GM19395 (cell line): ENCODE measurements around the gene DCAF8.

Experiments used
- ATAC-seq: cut with Tn5 transposase; IDR thresholded peaks from one replicate; pipeline ENCODE4 v1.9.1; 2021; ENCODE audit warnings: mild to moderate bottlenecking, moderate library complexity; ENCODE audit not compliant: unreplicated experiment

Gene DCAF8

DNA sequence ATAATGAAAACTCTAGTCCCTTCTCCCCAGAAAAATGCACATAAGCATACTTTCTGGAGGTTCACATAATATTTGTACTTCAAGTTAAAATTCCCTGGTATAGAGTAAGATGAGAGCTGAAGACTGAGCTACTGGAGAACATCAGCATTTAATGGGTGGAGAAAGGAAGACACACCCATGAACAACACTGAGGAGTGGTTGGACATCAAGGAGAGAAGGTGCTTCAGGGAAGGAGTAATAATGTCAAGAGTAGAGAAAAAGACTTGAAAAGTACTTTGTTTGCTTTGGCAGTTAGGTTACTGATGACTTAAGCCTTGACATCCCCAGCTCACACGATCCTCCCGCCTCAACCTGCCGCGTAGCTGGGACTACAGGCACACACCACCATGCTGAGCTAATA is 35.3 kb downstream of the DCAF8 start:
- ATAC-seq = no peak

DNA sequence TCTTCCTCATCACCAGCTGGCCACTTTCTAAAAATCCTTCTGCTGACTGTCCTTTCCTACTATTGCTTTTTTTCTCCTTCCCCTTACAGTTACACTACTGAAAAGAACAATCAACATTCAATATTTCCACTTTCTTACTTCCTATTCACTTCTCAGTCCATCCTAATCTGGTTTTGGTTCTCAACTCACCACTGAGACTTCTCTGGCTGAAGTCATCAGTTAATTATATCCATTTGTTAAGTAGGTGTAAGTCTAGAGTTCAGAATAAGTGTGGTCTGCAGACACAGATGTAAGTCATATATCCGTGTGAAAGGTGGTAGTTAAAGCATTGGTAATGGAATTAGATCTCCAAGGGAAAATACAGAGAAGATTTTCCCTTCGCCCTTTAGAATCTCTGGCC is 35.7 kb downstream of the DCAF8 start:
- ATAC-seq = no peak

DNA sequence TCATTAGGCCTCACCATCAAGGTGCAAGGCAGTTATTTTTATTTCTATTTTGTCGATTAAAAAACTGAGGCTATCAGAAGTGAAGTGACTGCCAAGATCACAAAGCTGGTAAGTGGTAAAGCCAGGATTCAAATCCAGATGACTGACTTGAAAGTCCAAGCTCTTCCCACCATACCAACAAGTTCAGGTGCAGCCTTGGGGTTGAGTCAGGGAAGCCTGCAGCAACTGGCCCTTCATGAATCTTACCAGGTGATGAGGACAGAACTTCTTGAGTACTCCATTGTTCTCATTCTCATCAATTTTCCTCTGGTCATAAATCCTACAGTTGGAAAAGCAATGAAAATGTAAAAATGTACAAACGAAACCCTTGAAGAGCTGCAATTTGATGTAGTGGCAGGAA is 37.0 kb downstream of the DCAF8 start:
- no peak for ATAC-seq

DNA sequence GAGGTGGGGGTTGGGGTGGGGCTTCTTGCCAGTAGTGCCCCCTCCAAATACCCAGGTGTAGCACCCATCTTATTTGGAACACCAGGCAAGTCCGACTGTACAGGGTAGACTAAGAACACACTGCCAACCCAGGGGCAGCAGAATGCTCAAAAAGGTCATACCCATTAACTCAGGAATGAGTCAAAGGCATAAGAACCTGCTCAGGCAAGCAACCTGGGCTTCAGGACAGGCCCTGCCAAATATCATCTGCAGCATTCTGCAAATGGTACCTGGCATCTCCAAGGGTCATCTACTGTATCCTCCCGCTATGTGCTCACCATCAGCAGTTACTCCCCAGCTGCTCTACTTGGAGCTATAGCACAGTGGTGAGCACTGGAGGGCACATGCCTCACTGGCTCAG is 37.7 kb downstream of the DCAF8 start:
- no peak for ATAC-seq

DNA sequence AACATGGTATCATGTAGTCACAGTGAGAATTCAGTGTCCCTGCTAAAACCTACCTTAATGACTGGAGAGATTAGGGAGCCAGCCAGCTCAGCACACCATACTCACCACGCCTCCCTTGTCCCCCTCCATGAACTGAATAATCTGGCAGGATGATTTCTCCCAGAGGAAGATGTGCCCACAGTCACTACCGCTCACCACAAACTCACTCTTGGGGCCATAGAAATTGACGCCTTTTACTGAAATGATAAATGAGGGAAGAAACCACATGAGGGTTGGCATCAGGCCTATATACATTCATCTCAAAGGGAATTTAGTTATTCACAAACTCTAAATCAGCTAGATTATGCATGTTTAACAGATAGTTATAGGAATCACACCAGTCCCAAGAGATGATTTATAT is 39.8 kb downstream of the DCAF8 start:
- ATAC-seq = no peak

DNA sequence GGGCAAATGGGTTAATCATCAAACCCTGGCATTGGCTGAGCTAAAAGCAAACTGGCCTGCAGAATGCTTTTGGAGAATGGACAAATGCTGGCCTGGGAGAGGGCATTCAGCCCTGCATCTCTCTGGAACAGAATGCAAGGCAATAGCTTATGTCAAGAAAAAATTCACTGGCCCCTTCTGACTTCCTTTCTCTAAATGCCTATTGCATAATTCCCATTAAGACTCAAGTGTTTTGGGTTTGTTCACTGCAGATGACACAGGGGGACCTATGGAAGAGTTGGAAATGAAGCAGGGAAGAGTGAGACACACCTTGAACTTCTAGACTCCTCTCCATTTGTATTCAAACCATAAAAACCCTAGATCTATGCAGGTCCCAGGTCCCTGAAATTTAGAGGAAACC is 41.3 kb downstream of the DCAF8 start:
- ATAC-seq = no peak

DNA sequence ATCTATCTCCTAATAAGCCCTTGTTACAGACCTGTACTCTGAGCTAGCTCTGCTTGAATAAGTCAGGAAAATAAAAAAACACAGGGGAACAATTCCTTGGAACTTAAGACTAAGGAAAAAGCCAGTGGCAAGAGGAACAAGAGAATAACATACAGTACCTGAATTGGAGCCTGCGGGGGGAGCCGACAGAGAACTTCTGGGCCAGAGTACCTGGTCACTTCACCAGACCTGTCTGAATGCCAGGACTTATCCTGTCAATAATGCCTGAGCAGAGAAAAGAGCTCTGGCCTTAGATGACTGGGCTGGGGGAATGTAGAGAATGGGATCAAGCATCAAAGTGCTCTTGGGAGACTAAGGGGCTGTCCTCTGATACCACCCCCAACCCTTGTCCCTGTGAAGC is 42.0 kb downstream of the DCAF8 start:
- ATAC-seq = no peak

DNA sequence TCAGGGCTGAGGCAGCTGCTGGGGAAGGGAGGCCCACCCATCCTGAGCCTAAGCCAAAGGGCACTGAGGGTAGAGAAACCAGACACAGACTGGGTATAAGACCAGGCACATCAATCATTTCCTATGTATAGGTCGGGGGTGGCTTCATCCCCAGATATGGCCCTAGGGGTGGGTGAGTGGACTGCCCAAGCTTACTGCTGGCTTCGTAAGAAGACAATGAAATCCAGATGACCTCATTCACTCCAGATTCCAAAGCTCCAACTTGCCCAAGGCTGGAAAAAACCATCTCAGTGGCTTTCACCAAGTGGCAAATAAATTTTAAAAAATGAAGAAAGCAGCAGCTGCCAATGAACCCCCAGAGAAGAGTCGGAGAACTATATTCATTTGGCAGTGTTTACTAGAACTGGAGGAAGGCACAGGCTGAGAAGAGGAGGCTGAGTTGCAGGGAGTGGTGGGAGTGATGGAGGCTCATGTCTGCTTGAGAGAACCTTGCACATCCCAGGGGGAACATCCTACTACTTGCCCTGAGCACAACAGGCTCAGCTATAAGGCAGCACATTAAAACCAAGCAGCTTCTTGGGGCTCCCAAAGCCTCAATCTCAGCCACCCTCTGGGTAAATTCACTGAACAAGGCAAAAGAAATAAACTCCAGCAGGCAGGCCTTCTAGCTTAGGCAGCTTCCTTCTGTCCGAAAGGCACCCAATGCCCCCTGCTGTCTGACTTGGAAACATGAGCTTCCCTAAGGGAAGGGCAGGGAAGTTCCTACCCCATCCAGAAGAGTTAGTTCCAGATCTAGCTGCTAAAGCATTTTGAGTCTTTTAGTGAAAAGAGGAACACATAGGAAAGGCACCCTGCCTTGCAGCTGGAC is 43.1 kb downstream of the DCAF8 start:
- ATAC-seq = no peak

DNA sequence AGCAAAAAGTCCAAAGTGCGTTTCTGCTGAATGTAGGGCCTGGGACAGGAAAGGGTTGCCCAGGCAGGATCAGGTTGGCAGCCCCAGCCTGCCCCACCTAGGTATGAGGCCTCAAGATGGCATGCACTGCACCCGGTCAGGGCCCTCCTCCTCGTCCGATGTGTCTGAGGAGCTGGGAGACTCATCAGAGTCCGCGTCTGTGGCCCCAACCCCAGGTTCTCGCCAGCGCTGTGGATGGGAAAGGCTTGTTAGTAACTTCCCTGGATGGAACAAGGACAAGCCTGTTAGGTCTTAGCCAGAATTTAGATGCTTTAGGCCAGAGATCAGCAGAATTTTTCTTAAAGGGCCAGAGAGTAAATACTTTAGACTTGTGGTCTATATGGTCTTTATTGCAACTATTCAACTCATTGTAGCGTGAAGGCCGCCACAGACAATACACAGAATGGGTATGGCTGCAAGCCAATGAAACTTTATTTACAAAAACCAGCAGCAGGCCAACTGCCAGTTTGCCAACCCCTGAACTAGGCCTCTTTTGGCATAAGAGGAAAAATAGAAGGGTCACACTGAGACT is 44.8 kb downstream of the DCAF8 start:
- ATAC-seq = no peak

DNA sequence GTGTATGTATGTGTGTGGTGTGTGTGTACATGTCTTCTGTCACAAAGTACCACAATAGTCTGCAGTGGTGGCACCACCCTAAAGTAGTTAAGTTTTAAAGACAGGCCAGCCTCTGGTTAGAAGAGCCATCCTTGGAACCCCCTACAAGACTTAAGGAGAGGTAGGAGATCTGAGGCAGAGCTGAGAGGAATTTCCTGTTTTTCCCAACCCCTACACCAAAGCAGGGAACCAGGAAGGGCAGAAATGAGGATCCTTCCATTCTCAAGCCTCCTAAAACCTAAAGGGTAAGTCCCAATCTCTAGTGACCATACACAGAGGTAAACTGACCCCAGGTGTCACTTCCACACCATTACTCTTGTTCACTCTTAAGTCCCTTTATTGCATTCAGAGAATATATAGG is 46.0 kb downstream of the DCAF8 start:
- ATAC-seq = no peak

DNA sequence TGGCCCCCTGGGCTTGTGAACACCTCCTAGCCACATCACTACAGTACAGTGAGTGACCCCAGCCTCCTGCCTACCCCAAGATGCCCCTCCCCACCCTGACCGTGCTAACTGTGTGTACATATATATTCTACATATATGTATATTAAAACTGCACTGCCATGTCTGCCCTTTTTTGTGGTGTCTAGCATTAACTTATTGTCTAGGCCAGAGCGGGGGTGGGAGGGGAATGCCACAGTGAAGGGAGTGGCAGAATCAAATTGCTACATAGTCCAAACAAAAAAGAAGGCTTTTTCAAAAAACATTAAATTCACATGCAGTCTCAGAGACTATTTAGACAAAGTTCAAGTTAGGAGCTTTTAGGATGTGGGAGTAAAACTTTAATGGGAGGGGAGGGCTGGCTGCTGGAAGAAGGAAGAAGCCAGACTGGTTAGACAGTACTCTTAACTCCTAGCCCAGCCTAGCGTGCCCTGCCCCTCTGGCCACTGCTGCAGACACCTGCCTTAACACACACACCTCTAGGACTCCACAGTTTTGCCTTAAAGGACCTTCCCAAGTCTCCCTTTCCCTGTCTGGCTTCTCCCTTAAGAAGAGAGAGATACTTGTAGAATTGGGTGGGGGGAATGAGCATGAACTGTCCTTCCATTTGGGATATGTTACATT is 47.7 kb downstream of the DCAF8 start:
- ATAC-seq = no peak

DNA sequence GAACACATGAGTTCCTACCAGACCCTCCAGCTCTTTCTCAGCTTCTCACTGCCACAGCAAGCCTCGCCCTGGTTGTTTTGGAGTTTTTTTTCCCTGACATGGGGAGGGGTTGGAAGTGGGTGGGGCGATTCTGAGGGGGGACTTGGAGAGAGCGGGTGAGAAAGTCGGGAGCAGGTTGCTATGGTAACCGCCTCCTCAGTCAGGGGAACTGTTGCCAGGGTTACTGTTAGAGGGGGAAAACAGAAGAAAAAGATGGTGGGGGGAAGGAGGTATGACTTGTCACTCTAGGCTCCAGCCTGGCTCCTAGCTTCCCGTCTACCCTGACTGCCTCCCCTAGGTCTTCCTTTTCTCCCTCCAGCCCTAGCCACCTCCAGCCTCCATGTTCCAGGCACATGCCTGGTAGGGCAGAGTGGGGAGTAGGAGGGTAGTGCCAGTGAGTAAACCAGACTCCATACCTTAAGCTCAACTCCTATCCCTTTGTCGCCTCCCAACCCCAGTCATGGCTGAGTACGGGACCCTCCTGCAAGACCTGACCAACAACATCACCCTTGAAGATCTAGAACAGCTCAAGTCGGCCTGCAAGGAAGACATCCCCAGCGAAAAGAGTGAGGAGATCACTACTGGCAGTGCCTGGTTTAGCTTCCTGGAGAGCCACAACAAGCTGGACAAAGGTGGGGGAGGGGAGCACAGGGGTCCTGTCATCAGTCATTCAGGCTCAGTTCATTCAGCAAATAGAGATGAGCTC is 51.1 kb downstream of the DCAF8 start:
- no peak for ATAC-seq

DNA sequence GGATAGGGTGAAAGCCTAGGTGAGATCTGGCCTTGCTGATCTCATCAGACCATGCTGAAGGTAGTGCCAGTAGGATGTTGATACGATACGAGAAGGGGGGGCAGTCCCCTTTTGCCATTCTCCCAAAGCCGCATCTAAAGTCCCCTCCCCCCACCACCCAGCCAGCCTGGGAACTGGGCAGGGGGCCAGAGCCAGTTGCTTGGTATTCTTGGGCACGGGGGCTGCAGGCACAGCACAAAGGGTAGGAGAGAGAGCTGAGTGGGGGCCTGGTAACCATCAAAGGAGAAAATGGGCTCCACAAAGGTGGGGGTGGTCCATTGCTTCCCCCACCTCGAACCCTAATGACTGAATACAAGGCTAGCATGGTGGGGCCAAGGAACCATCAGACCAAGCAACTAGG is 51.8 kb downstream of the DCAF8 start:
- no peak for ATAC-seq

DNA sequence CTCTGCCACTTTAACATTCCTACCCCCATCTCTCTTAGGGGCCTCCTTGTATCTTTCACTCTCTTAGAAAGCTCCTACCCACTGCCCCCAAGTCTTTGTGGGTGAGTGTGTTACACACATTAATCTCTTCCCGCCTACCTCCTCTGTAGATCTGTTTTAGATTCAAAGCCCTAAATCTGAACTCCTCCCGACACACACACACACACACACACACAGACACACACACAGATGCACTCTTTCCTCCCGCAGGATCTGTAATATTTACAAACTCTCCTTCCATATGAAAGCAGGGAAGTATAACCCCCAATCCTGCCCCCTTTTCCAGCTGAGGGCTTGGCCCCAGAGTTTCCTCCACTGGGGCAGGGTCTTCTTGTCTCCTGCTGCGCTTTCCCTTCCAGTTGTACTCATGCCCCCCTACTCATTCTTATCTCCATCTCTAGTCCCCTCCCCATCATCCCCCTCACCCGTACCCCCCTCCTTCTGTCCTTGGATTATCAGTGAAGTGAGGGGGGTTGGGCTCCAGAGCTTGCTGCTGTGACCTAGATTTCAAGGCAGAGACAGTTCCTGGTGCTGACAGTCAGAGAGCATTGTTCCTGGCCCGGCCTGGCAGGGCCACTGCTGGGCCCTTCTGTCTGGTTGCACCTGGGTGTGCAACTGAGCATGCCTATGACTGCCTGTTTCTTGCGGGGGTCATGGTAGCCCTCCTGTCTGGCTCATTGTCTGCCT is 52.9 kb downstream of the DCAF8 start:
- no peak for ATAC-seq

DNA sequence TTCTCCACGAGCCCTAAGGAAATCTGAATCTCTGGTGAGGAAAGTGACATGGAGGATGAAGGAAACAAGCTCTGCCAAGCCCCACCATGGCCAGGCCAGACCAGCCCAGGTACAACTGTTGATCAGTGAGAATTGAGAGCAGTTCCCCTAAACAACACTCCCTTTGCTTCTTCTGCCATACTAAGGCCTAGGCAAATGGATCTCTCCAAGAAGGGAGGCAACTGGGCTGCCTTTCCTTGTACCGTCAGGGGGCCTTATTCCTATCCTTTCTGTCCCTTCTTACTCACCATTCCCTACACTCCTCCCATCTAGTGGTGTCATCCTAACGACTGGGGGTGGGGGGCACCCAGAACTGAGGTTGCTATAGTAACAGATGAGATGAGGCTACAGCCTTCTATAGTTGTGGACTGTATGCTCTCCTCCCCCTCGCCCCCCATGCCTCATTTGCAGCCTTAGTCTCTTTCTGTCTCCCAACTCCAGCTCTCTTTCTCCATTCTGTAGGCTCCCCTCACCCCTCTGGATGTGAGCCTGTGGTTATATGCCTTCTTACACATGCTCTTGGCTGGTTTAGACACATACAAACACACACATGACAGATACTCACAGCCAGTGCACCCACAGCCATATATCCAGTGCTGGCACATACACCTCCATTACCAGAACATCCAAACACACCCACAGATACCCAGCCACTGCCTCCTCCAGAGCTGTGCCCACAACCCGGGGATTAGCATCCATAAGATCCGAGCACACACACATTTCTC is 53.6 kb downstream of the DCAF8 start:
- ATAC-seq = no peak

DNA sequence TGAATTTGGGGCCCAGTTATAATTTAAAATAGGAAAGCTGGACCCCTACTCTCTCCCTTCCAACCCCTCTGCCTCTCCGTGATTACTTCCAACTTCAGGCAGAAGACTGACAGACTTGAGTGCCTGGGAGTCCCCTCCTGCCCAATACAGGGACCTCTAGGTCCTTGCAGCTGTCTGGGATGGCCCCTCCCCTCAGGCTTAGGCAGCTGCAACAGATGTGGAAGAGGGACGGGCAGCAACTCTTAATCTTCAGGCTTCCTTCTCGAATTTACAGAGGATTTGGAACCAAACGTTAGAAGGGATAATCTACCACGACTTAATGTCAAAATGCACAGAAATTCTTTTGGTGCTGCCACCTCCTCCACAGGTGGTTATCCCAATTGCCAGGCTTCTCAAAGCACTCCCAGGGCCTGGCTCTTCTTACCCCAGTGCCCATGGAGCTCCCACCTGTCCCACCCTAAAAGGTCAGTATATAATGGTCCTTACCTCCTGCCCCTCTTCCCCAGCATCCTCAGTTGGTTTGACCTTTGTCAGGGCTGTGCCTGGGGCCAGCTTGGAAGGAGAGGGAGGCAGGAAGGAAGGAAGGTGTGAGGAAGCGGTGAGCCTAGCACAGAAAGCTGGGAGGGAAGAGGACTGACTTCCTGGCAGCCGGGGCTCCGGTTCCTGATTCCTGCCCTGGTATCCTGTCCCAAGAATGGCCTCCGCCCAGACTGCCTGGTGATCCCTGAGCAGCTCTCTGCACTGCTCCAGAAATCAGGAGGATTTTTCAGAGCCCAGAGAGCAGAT is 54.4 kb downstream of the DCAF8 start:
- ATAC-seq = no peak

DNA sequence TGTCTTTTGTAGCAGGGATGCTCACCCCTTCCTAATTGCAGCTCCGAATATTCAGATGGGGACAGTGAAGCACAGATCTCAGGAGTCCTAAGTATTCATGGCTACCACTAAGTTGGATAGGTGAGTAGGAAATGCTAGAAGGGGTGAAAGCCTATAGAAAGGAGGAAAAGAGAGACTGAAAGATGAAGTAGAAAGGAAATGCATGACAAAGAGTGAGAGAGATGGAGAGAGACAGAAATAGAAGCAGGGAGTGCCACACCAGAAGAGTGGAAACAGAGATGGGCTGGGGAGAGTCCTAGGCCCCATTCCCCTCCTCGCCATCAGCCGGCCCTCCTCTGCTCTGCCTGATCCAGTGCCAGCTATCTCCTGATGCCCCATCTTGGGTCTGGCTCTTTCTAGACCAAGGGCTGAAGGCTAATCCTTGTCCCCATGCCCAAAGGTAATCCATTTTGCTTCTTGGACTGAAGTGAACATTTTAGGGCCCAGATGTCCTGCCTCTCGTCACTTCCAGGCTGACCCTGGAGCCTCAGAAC is 55.2 kb downstream of the DCAF8 start:
- ATAC-seq = no peak

DNA sequence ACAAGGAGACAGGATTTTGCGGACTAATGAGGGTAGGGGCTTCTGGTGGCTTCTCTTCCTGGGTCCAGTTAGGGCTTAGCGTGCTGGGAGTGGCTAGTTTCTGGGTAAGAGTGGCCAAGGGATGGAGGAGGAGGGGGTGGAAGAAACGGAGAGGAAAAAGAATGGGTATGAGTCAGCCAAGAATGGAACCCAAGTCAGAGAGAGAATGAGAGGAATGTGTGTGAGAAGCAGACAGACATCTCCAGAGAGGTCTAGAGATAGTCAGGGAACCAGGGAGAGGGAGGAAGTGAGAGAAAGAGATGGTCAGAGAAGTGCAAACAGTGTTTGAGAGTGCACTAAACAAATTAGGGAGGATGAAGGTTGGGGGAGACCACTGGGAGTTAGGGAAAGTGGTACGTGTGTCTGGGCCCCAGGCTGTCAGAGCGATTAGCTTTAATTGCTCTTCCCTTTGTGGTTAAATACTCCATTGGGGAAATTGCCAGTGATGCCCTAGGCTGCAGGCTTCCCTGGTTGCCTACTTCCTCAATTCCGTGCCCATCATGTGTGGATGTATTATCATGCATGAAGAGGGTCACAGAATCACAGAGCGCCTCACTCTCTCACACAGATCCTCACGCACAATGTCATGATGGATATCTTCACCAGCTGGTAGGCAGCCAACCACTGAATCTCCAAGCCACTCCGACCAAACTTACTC is 55.8 kb downstream of the DCAF8 start:
- no peak for ATAC-seq

DNA sequence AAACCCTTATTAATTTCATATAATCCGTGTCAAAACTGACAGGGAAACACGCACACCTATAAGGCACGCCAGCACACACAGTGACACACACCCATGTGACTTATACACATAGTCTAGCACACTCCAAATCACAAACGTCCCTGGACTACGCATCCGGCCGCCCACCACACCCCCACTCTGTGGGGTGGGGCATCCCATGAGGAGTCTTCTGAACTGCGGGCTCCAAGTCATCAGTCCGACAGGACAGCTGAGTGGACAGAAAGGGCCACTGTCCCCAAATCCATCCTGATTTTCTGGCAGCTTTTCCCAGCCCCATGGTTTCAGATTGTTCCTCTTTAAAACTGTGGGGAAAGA is 56.3 kb downstream of the DCAF8 start:
- peak; percentile 46 for ATAC-seq
